ENCODE data around the gene OR52L1.

OR52L1 gene

DNA sequence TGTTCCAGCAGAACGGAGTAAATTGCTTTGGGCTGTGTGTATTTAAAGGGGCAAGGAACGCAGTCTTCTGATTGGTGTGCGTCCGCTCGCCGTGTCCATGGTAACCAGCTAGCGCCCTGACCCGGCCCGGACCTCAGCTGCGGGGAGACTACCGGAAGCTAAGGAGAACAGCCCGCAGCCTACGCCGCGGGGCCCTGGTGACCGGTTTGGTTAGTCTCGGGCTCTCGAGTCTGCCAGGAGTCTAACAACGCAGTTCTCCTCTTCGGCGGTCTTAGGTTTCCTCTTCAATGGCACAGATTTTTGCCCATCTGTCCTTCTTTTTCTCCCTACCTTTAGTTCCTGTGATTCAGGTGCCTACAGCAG, 48.2 kb downstream of the OR52L1 start:
- H3K4me1 Mint-ChIP-seq = no peaks in the 10 kb centered on the region
- H3K36me3 Mint-ChIP-seq (ENCODE audit: low read depth) = no peaks in the 10 kb centered on the region
- H3K9me3 Mint-ChIP-seq = peaks cover 25% of the 10 kb centered on the region
- H3K4me3 Mint-ChIP-seq = no peak overlapping the region
- TF ChIP-seq, protein P1, sequence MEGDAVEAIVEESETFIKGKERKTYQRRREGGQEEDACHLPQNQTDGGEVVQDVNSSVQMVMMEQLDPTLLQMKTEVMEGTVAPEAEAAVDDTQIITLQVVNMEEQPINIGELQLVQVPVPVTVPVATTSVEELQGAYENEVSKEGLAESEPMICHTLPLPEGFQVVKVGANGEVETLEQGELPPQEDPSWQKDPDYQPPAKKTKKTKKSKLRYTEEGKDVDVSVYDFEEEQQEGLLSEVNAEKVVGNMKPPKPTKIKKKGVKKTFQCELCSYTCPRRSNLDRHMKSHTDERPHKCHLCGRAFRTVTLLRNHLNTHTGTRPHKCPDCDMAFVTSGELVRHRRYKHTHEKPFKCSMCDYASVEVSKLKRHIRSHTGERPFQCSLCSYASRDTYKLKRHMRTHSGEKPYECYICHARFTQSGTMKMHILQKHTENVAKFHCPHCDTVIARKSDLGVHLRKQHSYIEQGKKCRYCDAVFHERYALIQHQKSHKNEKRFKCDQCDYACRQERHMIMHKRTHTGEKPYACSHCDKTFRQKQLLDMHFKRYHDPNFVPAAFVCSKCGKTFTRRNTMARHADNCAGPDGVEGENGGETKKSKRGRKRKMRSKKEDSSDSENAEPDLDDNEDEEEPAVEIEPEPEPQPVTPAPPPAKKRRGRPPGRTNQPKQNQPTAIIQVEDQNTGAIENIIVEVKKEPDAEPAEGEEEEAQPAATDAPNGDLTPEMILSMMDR (IDR thresholded peaks at IDR 0.05; ENCODE audit: unreplicated experiment in 3 of 3) = no peak
- no peaks in the 10 kb centered on the region for H3K27me3 Mint-ChIP-seq (ENCODE audit: low read depth)
- H3K27ac Mint-ChIP-seq = no peak overlapping the region

GRCh38 chr11:5937868-5938602, 48.8 kb downstream of the OR52L1 start:
- Mint-ChIP-seq H3K4me1 (no peaks in the 10 kb centered on the region), H3K27ac (no peak overlapping the region), H3K9me3 (peaks cover 30% of the 10 kb centered on the region), H3K4me3 (no peak overlapping the region), H3K36me3 (ENCODE audit: low read depth) (no peaks in the 10 kb centered on the region), H3K27me3 (ENCODE audit: low read depth) (no peaks in the 10 kb centered on the region)
- TF ChIP-seq, protein P1 (IDR thresholded peaks at IDR 0.05; ENCODE audit: unreplicated experiment in 3 of 3) = no peak

All from nephron (organoid).